ENCODE data around the gene ELK4. TPM values are rescaled to one million over a fixed set of nuclear protein-coding genes. Genes with fewer than 3 reads are reported as not detected.

The ELK4 gene
- total RNA-seq, 1 donor, result 74.4 TPM

GRCh38 chr1:205668951-205669340 lies 37.1 kb upstream of the ELK4 start:
- no peaks in the 10 kb centered on the region for H3K9me3 ChIP-seq (ENCODE audit: low read depth, low read length)
- no peaks in the 10 kb centered on the region for H3K27me3 ChIP-seq (ENCODE audit: insufficient read depth, low read length)
- H3K4me3 ChIP-seq (ENCODE audit: low read length), result no peak overlapping the region
- H3K4me1 ChIP-seq (ENCODE audit: insufficient read depth, low read length), result peaks cover 73% of the 10 kb centered on the region

- H3K27me3 ChIP-seq (ENCODE audit: insufficient read depth, low read length), result no peaks in the 10 kb centered on the region
- no peak overlapping the region for H3K4me3 ChIP-seq (ENCODE audit: low read length)
- H3K9me3 ChIP-seq (ENCODE audit: low read depth, low read length), result no peaks in the 10 kb centered on the region
- peaks cover 77% of the 10 kb centered on the region for H3K4me1 ChIP-seq (ENCODE audit: insufficient read depth, low read length)
Observed at GRCh38 chr1:205667909-205668643, 36.3 kb upstream of the ELK4 start.

- Histone ChIP-seq H3K4me1 (ENCODE audit: insufficient read depth, low read length) (peaks cover 72% of the 10 kb centered on the region), H3K4me3 (ENCODE audit: low read length) (no peak overlapping the region), H3K27me3 (ENCODE audit: insufficient read depth, low read length) (no peaks in the 10 kb centered on the region)
Observed at GRCh38 chr1:205666372-205667166, 34.8 kb upstream of the ELK4 start.

GRCh38 chr1:205665201-205666045 lies 33.6 kb upstream of the ELK4 start:
- Histone ChIP-seq H3K4me3 (ENCODE audit: low read length) (no peak overlapping the region), H3K9me3 (ENCODE audit: low read depth, low read length) (no peaks in the 10 kb centered on the region), H3K27me3 (ENCODE audit: insufficient read depth, low read length) (no peaks in the 10 kb centered on the region), H3K4me1 (ENCODE audit: insufficient read depth, low read length) (peaks cover 67% of the 10 kb centered on the region)

More at GRCh38 chr1:205666372-205667166, 34.8 kb upstream of the ELK4 start:
- no peaks in the 10 kb centered on the region for H3K9me3 ChIP-seq (ENCODE audit: low read depth, low read length)

- H3K4me3 ChIP-seq (ENCODE audit: low read length), result no peak overlapping the region
- H3K4me1 ChIP-seq (ENCODE audit: insufficient read depth, low read length), result peaks cover 58% of the 10 kb centered on the region
- no peaks in the 10 kb centered on the region for H3K9me3 ChIP-seq (ENCODE audit: low read depth, low read length)
- H3K27me3 ChIP-seq (ENCODE audit: insufficient read depth, low read length), result no peaks in the 10 kb centered on the region
Observed at GRCh38 chr1:205664399-205665017, 32.7 kb upstream of the ELK4 start.

GRCh38 chr1:205663286-205663936 lies 31.6 kb upstream of the ELK4 start:
- Histone ChIP-seq H3K4me3 (ENCODE audit: low read length) (no peak overlapping the region), H3K4me1 (ENCODE audit: insufficient read depth, low read length) (peaks cover 47% of the 10 kb centered on the region), H3K9me3 (ENCODE audit: low read depth, low read length) (no peaks in the 10 kb centered on the region), H3K27me3 (ENCODE audit: insufficient read depth, low read length) (no peaks in the 10 kb centered on the region)

- no peaks in the 10 kb centered on the region for H3K9me3 ChIP-seq (ENCODE audit: low read depth, low read length)
- no peak overlapping the region for H3K4me3 ChIP-seq (ENCODE audit: low read length)
- peaks cover 40% of the 10 kb centered on the region for H3K4me1 ChIP-seq (ENCODE audit: insufficient read depth, low read length)
Observed at GRCh38 chr1:205662791-205663190, 31.0 kb upstream of the ELK4 start.

GRCh38 chr1:205662135-205662738 lies 30.4 kb upstream of the ELK4 start:
- Histone ChIP-seq H3K27me3 (ENCODE audit: insufficient read depth, low read length) (no peaks in the 10 kb centered on the region), H3K9me3 (ENCODE audit: low read depth, low read length) (no peaks in the 10 kb centered on the region), H3K4me1 (ENCODE audit: insufficient read depth, low read length) (peaks cover 36% of the 10 kb centered on the region), H3K4me3 (ENCODE audit: low read length) (no peak overlapping the region)

More at GRCh38 chr1:205662791-205663190, 31.0 kb upstream of the ELK4 start:
- no peaks in the 10 kb centered on the region for H3K27me3 ChIP-seq (ENCODE audit: insufficient read depth, low read length)

- Histone ChIP-seq H3K9me3 (ENCODE audit: low read depth, low read length) (no peaks in the 10 kb centered on the region), H3K4me1 (ENCODE audit: insufficient read depth, low read length) (peaks cover 29% of the 10 kb centered on the region), H3K27me3 (ENCODE audit: insufficient read depth, low read length) (no peaks in the 10 kb centered on the region), H3K4me3 (ENCODE audit: low read length) (no peak overlapping the region)
Observed at GRCh38 chr1:205661429-205662134, 29.8 kb upstream of the ELK4 start.

GRCh38 chr1:205660361-205660760 lies 28.6 kb upstream of the ELK4 start:
- no peak overlapping the region for H3K4me3 ChIP-seq (ENCODE audit: low read length)
- H3K9me3 ChIP-seq (ENCODE audit: low read depth, low read length), result no peaks in the 10 kb centered on the region
- H3K27me3 ChIP-seq (ENCODE audit: insufficient read depth, low read length), result no peaks in the 10 kb centered on the region
- peaks cover 17% of the 10 kb centered on the region for H3K4me1 ChIP-seq (ENCODE audit: insufficient read depth, low read length)

- no peaks in the 10 kb centered on the region for H3K27me3 ChIP-seq (ENCODE audit: insufficient read depth, low read length)
- peaks cover 4% of the 10 kb centered on the region for H3K4me1 ChIP-seq (ENCODE audit: insufficient read depth, low read length)
- no peak overlapping the region for H3K4me3 ChIP-seq (ENCODE audit: low read length)
- no peaks in the 10 kb centered on the region for H3K9me3 ChIP-seq (ENCODE audit: low read depth, low read length)
Observed at GRCh38 chr1:205658943-205659581, 27.3 kb upstream of the ELK4 start.

GRCh38 chr1:205656236-205656635 lies 24.4 kb upstream of the ELK4 start:
- no peak overlapping the region for H3K4me3 ChIP-seq (ENCODE audit: low read length)
- no peaks in the 10 kb centered on the region for H3K9me3 ChIP-seq (ENCODE audit: low read depth, low read length)
- H3K4me1 ChIP-seq (ENCODE audit: insufficient read depth, low read length), result no peaks in the 10 kb centered on the region
- no peaks in the 10 kb centered on the region for H3K27me3 ChIP-seq (ENCODE audit: insufficient read depth, low read length)

- no peak overlapping the region for H3K4me3 ChIP-seq (ENCODE audit: low read length)
- H3K9me3 ChIP-seq (ENCODE audit: low read depth, low read length), result no peaks in the 10 kb centered on the region
- no peaks in the 10 kb centered on the region for H3K27me3 ChIP-seq (ENCODE audit: insufficient read depth, low read length)
- no peaks in the 10 kb centered on the region for H3K4me1 ChIP-seq (ENCODE audit: insufficient read depth, low read length)
Observed at GRCh38 chr1:205652984-205653383, 21.2 kb upstream of the ELK4 start.
